Stomach (tissue), 4 donors: ENCODE results near the gene GPNMB.

Experiments used
- CTCF ChIP-seq, 7 experiments: fragments of 450-650 bp in 4 of 7; fragments of 200-600 bp in 3 of 7; sonication (generic) in 3 of 7; IDR thresholded peaks; one replicate each; pipeline ENCODE4 v1.5.1; 2016 to 2019; ENCODE audit warnings: antibody characterized with exemption in 7 of 7, control low read depth in 2 of 7, mild to moderate bottlenecking in 1 of 7
- POLR2AphosphoS5 ChIP-seq, 3 donors: sonication (generic); formaldehyde crosslinking; IDR thresholded peaks; one replicate each; pipeline ENCODE4 v1.6.1; 2016; ENCODE audit warnings: antibody characterized with exemption in 3 of 3

GRCh38 chr7:23230641-23231101 lies 15.9 kb upstream of the GPNMB start:
- TF ChIP-seq CTCF (IDR thresholded peaks at IDR 0.05) (no peak), POLR2AphosphoS5 (IDR thresholded peaks at IDR 0.05) (no peak)
